Activated T-cell treated with anti-CD3 and anti-CD28 coated beads, Interleukin-2, amount 50 U/mL, for 1 hour (primary cell): ENCODE measurements around the gene NSUN3.

ENCODE experiments used
- DNase-seq: peaks from one replicate; pipeline ENCODE4 v3.0.0-alpha.2; 2020

NSUN3 gene

GRCh38 chr3:94132777-94133176 lies 69.9 kb downstream of the NSUN3 start:
- DNase-seq, result no peak

GRCh38 chr3:94136133-94136532 lies 73.3 kb downstream of the NSUN3 start:
- no peak for DNase-seq

- no peak for DNase-seq
These were observed 74.5 kb downstream of the NSUN3 start for GRCh38 chr3:94137377-94137776.

DNA sequence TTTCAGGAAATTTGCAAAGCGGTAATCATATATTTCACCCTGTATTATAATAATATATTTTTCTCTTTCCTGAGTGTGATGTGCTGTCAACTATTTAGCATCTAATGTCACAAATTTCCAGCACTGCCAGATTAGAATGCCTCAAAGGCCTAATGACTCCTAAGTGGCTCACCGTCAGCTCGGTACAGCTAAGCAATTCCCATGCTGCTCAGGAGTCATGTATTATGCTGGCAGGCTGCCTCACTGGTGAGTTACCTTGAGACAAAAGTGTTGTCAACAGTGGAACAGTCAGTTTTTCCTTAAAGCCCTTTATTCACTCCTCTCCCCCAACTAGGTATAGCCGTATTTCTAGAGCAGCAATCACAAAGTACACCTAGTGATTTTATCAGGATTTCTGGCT lies 83.6 kb downstream of the NSUN3 start:
- no peak for DNase-seq

DNA sequence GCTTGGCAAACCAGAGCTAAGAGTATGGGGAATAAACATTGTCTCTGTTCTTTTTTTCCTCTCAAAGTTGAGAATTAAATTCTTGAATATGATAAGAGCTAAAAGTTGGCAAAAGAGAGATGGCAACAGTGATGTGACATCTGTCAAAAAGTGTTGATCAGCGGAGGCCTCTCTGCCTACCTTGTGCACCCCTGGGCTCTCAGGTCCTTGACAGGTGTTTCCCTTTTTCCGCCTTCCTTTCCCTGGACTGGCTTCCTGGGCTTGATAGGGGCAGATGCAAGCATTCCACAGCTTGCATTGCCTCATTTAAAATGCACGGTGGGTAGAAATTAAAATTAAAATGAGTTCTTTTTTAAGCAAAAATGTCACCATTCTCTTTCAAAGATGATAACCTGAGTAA lies 84.2 kb downstream of the NSUN3 start:
- DNase-seq, result no peak

- DNase-seq, result no peak
These were observed 87.3 kb downstream of the NSUN3 start for GRCh38 chr3:94150113-94150512.

DNA sequence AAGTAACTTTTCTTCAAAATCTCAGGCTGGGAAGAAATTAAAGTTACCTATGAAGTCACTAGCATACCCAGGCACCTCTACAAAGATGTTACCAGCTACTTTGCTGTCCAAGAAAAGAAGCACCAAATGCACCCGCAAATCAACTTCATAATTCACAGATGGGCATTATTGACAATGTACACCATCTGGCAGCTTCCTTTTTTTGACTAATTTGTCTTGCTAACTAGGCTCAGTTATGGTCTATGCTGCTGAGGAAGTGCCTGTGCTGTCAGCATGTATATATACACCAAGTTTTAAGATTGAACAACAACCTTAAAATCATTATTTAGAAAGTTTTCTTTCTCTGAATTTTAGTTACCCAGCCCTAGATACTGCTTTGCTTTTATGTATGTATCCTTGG lies 93.8 kb downstream of the NSUN3 start:
- no peak for DNase-seq

DNA sequence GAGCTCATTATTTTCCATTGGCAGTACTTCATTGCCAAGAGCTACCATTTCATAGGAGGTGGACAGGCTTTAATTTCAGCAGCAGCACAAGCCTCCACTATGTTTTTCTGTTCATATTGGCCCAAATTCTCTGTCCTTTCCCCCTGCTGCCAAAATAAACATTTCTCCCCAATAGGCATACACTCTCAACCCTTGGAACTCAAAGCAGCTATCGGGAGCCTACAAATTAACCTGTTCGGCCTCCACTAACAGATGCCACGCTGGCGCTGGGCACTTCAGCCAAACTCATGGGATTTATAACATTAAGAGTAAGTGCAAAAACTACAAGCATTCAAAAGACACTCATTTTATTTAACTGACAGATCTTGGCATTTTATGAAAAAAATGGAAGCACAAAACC lies 95.7 kb downstream of the NSUN3 start:
- DNase-seq, result no peak

GRCh38 chr3:94159062-94159828 lies 96.4 kb downstream of the NSUN3 start:
- DNase-seq, result no peak

- no peak for DNase-seq
These were observed 99.8 kb downstream of the NSUN3 start for GRCh38 chr3:94162700-94163099.

GRCh38 chr3:94167346-94167745 lies 104.5 kb downstream of the NSUN3 start:
- DNase-seq, result no peak

DNA sequence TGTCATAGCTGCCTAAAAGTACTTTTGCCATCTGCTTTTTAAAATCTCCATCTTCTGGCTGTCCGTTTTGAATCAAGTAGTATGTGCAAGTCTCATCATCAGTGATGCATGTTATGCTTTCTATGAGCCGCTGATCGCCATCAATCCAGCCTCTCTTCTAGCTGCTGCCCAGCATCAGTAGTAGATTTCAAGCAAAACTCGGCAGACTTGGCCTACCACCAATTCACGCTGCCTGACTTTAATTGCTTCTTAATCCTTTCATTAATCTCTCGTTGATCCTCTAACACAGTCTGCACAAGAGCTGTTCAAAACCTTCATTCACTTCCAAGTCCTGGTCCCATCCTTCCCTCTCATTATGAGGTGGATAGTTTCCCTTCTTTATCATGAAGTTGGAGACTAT lies 104.9 kb downstream of the NSUN3 start:
- DNase-seq, result no peak

DNA sequence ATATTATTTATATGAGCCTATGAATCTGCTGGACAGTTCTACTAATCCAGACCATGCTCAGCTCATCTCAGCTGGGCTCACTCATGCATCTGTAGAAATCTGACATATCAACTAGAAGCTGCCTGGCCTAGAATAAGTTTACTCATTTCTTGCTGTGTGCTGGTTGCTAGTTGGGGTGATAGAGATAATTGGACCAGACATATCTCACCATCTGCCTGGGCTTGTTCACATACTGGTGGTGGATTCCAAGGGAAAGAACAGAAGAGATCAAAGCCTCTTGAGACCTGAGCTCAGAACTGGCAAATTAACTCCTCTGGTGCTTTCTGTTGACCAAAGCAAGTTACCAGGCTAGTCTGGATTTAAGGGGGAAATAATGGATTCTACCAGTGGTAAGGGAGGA lies 109.1 kb downstream of the NSUN3 start:
- DNase-seq, result no peak

DNA sequence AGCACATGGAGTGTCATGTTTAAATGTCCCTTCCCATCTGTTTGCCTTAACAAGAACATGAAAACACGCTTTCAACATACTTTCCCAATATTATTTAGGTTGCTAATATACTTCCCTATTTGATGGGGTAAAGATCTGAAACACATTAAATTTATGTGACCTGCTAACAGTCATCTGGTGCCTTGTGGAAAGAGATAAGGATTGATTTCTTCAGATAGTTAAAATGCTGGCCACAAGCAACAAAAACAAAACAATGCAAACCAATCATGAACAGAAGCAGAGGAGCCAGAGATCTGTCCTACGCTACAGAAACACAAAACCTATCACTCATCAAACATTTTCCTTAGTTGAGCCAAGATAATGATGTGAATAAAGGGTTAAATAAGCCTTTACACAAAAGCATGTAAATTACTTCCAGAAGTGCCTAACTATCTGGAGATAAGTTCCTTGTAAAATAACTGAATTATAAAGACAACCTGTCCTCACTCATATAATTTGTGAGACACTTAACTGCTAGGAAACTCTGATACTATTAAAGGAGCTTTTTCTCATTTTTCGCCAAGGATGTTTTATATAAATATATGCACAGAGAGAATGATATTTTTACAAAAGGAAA lies 109.9 kb downstream of the NSUN3 start:
- DNase-seq, result no peak

- no peak for DNase-seq
These were observed 111.0 kb downstream of the NSUN3 start for GRCh38 chr3:94173673-94174434.

DNA sequence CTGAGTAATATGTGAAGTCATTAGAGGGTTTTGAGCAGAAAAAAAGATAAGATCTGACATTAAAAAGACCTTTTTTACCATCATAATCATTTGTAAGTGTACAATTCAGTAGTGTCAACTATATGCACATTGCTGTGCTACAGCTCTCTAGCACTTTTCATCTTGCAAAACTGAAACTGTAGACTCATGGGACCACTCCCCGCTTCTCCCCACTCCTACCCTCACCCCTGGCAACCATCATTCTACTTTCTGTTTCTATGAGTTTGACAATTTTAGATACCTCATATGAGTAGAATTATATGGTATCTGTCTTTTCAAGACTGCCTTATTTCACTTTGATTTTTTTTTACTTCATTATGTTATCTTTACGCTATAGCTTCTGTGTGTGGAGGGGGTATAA lies 112.8 kb downstream of the NSUN3 start:
- no peak for DNase-seq

DNA sequence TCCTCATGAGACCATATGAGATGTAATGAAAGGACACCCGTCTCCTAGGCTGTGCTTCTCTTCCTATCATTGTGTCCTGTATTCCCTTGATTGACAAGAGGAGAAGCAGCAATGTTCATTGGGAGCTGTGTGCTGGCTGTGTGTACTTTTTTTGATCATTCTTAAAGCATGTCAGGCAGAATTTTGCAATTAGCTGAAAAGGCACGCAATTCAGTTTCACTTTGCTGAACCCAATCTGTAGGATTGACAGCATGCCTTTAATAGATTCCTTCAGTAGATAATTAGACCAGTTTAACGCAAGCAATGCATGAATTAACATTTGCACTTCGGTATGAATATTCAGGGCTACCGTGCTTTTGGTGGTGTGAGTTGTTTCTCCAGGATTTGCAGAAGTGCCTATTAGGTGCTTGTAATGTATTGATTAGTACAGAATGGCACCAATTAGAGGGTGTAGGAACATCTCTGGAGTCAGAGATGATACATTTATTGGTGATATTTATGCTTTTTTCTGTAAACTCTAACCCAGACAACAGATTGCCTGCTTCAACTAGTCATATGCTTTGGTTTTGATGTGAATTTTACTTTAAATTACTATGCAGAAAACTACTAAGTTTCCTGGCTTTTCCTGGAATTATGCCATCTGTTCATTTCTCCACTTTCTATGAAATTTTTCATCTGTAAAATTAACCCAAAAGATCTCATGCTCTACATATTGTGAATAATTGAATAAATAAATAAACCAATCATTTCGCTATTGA lies 114.3 kb downstream of the NSUN3 start:
- no peak for DNase-seq
